Measurements from ENCODE around the gene TPSG1. TPM values are rescaled to one million over a fixed set of nuclear protein-coding genes. Genes with fewer than 3 reads are reported as not detected.

Gene TPSG1
- total RNA-seq, 1 experiment from 2014 or later, result not detected

DNA sequence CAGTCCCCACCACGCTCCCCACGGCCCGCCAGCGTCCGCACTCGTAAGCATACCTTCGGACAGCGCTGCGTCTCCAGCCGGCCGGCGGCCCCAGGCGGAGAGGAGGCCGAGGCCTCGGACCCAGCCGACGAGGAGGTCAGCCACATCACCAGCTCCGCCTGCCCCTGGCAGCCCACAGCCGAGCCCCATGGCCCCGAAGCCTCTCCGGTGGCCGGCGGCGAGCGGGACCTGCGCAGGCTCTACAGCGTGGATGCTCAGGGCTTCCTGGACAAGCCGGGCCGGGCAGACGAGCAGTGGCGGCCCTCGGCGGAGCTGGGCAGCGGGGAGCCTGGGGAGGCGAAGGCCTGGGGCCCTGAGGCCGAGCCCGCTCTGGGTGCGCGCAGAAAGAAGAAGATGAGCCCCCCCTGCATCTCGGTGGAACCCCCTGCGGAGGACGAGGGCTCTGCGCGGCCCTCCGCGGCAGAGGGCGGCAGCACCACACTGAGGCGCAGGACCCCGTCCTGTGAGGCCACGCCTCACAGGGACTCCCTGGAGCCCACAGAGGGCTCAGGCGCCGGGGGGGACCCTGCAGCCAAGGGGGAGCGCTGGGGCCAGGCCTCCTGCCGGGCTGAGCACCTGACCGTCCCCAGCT, 4.9 kb downstream of the TPSG1 start:
- Histone ChIP-seq H4K91ac (ENCODE audit: insufficient read length, low read depth, low read length) (no peak overlapping the region), H3K4me2 (ENCODE audit: insufficient read depth, insufficient read length, low read length) (no peak overlapping the region), H3K79me2 (ENCODE audit: insufficient read depth, low read length) (no peaks in the 10 kb centered on the region), H4K5ac (ENCODE audit: insufficient read length, low read depth, low read length) (no peak overlapping the region), H2BK15ac (ENCODE audit: low read depth, low read length) (no peak overlapping the region), H3K14ac (ENCODE audit: insufficient read depth, low read length) (no peak overlapping the region), H3K27me3 (ENCODE audit: insufficient read depth, low read length) (no peaks in the 10 kb centered on the region), H3K18ac (ENCODE audit: insufficient read length, low read depth, low read length) (no peak overlapping the region), H3K9ac (ENCODE audit: extremely low read depth, insufficient read length, low read length) (no peak overlapping the region), H3K9me3 (ENCODE audit: control insufficient read depth, low read depth, low read length) (no peaks in the 10 kb centered on the region), H3K4me1 (ENCODE audit: insufficient read depth, low read length) (no peaks in the 10 kb centered on the region), H3K27ac (ENCODE audit: insufficient read length, low read depth, low read length) (no peak overlapping the region), H2BK5ac (ENCODE audit: insufficient read length, low read length) (no peak overlapping the region), H3K56ac (ENCODE audit: insufficient read length, low read depth, low read length) (no peak overlapping the region), H2BK12ac (ENCODE audit: insufficient read length, low read depth, low read length) (no peak overlapping the region), H2BK20ac (ENCODE audit: low read depth, low read length, poor library complexity, severe bottlenecking) (no peak overlapping the region), H3K79me1 (ENCODE audit: insufficient read depth, low read depth, low read length, poor library complexity, severe bottlenecking) (no peaks in the 10 kb centered on the region), H3K4ac (ENCODE audit: low read depth, low read length) (no peak overlapping the region), H4K20me1 (ENCODE audit: control insufficient read depth, insufficient read depth, insufficient read length) (peaks cover 3% of the 10 kb centered on the region), H4K8ac (replicated peaks; ENCODE audit: insufficient read length, low read depth, low read length) (no peak overlapping the region), H3K23ac (ENCODE audit: insufficient read length, low read depth, low read length) (no peak overlapping the region), H2AFZ (ENCODE audit: low read length) (no peak overlapping the region), H2BK120ac (ENCODE audit: low read depth, low read length, poor library complexity, severe bottlenecking) (no peak overlapping the region), H3K23me2 (ENCODE audit: insufficient read length, low read depth, low read length, poor library complexity, severe bottlenecking) (no peaks in the 10 kb centered on the region), H3T11ph (ENCODE audit: low read length) (no peak overlapping the region), H2AK5ac (ENCODE audit: insufficient read length, low read length) (no peak overlapping the region)
- no peak overlapping the region for H3K4me3 Mint-ChIP-seq
- H3K27ac Mint-ChIP-seq, result no peak overlapping the region
- peaks cover 7 to 26% (median 22%) of the 10 kb centered on the region in 3 experiments; a peak in 6 of 7 replicates for H3K36me3 Mint-ChIP-seq (ENCODE audit: insufficient read depth in 1 of 3, low read depth in 3 of 3)
- no peak for DNase-seq
- peaks cover 0 to 3% of the 10 kb centered on the region in 2 experiments; a peak in 1 of 5 replicates for H3K9me3 Mint-ChIP-seq
- WGBS (ENCODE audit: extremely low coverage, insufficient read length, low lambda C conversion rate), result no CpG with 5 or more reads among the region's 55 CpGs
- TF ChIP-seq, protein P1, sequence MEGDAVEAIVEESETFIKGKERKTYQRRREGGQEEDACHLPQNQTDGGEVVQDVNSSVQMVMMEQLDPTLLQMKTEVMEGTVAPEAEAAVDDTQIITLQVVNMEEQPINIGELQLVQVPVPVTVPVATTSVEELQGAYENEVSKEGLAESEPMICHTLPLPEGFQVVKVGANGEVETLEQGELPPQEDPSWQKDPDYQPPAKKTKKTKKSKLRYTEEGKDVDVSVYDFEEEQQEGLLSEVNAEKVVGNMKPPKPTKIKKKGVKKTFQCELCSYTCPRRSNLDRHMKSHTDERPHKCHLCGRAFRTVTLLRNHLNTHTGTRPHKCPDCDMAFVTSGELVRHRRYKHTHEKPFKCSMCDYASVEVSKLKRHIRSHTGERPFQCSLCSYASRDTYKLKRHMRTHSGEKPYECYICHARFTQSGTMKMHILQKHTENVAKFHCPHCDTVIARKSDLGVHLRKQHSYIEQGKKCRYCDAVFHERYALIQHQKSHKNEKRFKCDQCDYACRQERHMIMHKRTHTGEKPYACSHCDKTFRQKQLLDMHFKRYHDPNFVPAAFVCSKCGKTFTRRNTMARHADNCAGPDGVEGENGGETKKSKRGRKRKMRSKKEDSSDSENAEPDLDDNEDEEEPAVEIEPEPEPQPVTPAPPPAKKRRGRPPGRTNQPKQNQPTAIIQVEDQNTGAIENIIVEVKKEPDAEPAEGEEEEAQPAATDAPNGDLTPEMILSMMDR (conservative IDR thresholded peaks at IDR 0.05), result no peak
- no peaks in the 10 kb centered on the region for H3K4me1 Mint-ChIP-seq
- H3K27me3 Mint-ChIP-seq (ENCODE audit: low read depth), result no peaks in the 10 kb centered on the region

Data from H9 (cell line).